H1 (cell line): ENCODE results near the gene CCNG2.

Experiments
- CTCF ChIP-seq, 3 experiments: IDR thresholded peaks; 1 replicate in 2 of 3; 2 replicates in 1 of 3; pipeline versions ENCODE4 v1.5.1 to v1.6.1; 2011; ENCODE audit warnings: low read length in 3 of 3, mild to moderate bottlenecking in 3 of 3, inconsistent platforms in 2 of 3, low read depth in 1 of 3, moderate library complexity in 1 of 3; ENCODE audit not compliant: insufficient read depth in 1 of 3; ENCODE audit errors: control extremely low read depth in 1 of 3
- HDAC2 ChIP-seq, 2 experiments: fragments of 300-600 bp in 1 of 2; sonication (generic) in 1 of 2; IDR thresholded peaks; 2 replicates each; pipeline ENCODE4 v1.6.1; 2011 to 2012; ENCODE audit warnings: low read depth in 2 of 2, low read length in 2 of 2, mild to moderate bottlenecking in 2 of 2, moderate library complexity in 2 of 2, borderline replicate concordance in 1 of 2, inconsistent platforms in 1 of 2
- POLR2A ChIP-seq, 2 experiments: IDR thresholded peaks; 1 replicate in 1 of 2; 2 replicates in 1 of 2; pipeline ENCODE4 v1.6.1; 2011; ENCODE audit warnings: low read depth in 2 of 2, low read length in 2 of 2, mild to moderate bottlenecking in 2 of 2; ENCODE audit errors: control extremely low read depth in 1 of 2
- POLR2AphosphoS5 ChIP-seq: IDR thresholded peaks from 2 replicates; pipeline ENCODE4 v1.6.1; 2011; ENCODE audit warnings: low read depth, low read length

GRCh38 chr4:77194366-77194765, 37.4 kb downstream of the CCNG2 start:
- TF ChIP-seq CTCF (IDR thresholded peaks at IDR 0.05; ENCODE audit: control extremely low read depth in 1 of 3, insufficient read depth in 1 of 3, low read depth in 1 of 3, low read length in 3 of 3) (no peak), POLR2AphosphoS5 (no peak), POLR2A (IDR thresholded peaks at IDR 0.05; ENCODE audit: control extremely low read depth in 1 of 2, low read depth in 2 of 2, low read length in 2 of 2) (no peak), HDAC2 (IDR thresholded peaks at IDR 0.05; ENCODE audit: borderline replicate concordance in 1 of 2, low read depth in 2 of 2, low read length in 2 of 2) (no peak)
